ENCODE data around the gene DARS2. TPM values are rescaled to one million over a fixed set of nuclear protein-coding genes. Genes with fewer than 3 reads are reported as not detected.

DARS2 gene
- total RNA-seq, 1 donor from 2014 or later = 14.6 TPM

DNA sequence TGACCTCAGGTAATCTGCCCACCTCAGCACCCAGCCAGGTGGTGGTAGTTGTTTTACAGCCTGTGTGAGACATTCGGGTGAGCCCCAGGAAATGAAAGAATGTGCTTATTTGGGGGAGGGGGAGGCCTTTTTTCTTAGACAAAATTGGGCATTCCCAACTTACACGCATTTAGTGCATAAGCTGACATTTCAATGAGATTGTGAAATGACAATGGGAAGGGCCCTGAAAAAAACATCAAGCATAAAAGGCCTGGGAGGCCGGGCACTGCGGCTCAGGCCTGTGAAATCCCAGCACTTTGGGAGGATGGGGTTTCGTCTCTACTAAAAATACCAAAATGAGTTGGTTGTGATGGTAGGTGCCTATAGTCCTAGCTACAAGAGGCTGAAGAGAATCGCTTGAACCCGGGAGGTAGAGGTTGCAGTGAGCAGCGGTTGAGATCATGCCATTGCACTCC, 38.3 kb downstream of the DARS2 start:
- H3K27me3 Mint-ChIP-seq (ENCODE audit: low read depth) = no peaks in the 10 kb centered on the region
- H3K9me3 Mint-ChIP-seq = no peaks in the 10 kb centered on the region
- no peak overlapping the region for H3K4me3 Mint-ChIP-seq
- no peak overlapping the region for H3K27ac Mint-ChIP-seq
- TF ChIP-seq, protein P1, sequence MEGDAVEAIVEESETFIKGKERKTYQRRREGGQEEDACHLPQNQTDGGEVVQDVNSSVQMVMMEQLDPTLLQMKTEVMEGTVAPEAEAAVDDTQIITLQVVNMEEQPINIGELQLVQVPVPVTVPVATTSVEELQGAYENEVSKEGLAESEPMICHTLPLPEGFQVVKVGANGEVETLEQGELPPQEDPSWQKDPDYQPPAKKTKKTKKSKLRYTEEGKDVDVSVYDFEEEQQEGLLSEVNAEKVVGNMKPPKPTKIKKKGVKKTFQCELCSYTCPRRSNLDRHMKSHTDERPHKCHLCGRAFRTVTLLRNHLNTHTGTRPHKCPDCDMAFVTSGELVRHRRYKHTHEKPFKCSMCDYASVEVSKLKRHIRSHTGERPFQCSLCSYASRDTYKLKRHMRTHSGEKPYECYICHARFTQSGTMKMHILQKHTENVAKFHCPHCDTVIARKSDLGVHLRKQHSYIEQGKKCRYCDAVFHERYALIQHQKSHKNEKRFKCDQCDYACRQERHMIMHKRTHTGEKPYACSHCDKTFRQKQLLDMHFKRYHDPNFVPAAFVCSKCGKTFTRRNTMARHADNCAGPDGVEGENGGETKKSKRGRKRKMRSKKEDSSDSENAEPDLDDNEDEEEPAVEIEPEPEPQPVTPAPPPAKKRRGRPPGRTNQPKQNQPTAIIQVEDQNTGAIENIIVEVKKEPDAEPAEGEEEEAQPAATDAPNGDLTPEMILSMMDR (IDR thresholded peaks at IDR 0.05; ENCODE audit: unreplicated experiment) = no peak
- no peak for DNase-seq (ENCODE audit: low spot score in 2 of 2, unreplicated experiment in 2 of 2)
- H3K4me1 Mint-ChIP-seq = peaks cover 28% of the 10 kb centered on the region
- H3K36me3 Mint-ChIP-seq = peaks cover 43% of the 10 kb centered on the region

DNA sequence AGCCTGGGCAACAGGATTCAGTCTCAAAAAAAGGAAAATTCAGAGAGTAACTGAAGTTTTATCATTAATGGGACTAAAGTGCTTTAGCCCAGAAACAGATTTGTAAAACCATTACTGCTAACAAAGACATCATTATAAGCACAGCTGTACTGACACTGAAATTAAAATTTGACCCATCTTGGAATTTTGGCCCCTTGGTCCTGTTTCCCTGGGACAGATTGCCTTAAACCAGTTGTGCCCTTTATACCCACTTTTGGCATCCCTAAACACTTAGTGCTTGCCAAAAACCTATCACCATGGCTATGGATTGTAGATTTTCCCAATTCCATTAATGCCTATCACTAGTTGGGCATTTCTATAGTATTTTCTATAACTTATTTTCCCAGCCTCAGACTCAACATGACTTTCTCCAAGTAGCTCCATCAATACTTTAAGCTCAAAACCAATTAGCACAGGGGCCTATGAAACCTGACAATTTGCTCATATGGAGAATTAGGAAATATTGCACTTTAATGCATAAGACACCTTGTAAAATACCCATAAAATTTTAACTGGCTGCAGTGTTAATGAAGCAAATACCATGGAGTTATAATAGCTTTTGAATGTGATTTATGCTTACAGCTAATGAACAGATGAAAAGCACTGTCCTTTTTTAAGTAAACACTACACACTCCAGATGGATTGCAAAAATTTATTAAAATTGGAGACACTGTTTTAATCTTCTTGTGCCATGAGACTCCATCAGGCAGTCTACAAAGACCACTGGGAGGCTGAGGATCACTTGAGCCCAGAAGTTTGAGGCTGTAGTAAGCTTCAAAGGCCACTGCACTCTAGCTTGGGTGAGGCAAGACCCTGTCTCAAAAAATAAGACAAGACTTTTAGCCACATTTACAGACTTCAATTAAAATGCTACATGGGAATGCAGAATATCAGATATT, 39.0 kb downstream of the DARS2 start:
- H3K4me1 Mint-ChIP-seq = peaks cover 28% of the 10 kb centered on the region
- TF ChIP-seq, protein P1 (IDR thresholded peaks at IDR 0.05; ENCODE audit: unreplicated experiment) = no peak
- no peak for DNase-seq (ENCODE audit: low spot score in 2 of 2, unreplicated experiment in 2 of 2)
- no peak overlapping the region for H3K4me3 Mint-ChIP-seq
- H3K27ac Mint-ChIP-seq = peak overlapping the region; percentile 47
- no peaks in the 10 kb centered on the region for H3K27me3 Mint-ChIP-seq (ENCODE audit: low read depth)
- peaks cover 39% of the 10 kb centered on the region for H3K36me3 Mint-ChIP-seq
- H3K9me3 Mint-ChIP-seq = no peaks in the 10 kb centered on the region

DNA sequence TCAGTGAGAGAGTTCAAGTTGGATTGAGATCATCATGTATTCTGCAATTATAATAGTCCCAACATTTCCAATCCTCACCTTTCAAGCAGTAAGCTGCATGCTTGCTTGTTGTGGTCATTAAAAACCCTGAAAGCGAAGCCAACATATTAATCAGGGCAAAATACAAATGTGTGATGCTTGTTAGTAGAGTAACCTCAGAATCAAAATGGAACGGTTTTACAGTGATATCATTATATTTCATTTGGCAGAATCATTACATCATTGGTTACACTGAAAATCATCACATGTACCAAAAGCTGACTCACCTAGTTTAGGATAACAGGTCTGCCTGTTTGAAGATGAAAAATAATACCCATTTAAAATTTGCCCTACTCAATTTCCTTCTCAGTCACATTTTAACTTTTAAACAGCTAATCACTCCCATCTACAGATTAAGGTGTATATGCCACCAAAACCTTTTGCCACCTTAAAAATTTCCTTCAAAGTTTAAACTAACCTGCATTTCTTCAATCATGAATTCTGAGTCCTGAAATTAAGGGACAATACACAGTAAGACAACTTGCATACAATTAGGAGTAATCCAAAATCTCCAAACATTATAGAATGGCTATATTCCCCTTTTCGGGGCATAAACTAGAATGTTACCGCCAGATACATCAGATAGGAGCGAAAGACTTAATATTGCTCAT, 39.9 kb downstream of the DARS2 start:
- Mint-ChIP-seq H3K27ac (peak overlapping the region; percentile 99), H3K4me3 (peak overlapping the region; percentile 99), H3K36me3 (peaks cover 39% of the 10 kb centered on the region), H3K9me3 (no peaks in the 10 kb centered on the region), H3K27me3 (ENCODE audit: low read depth) (no peaks in the 10 kb centered on the region), H3K4me1 (peaks cover 36% of the 10 kb centered on the region)
- no peak for DNase-seq (ENCODE audit: low spot score in 2 of 2, unreplicated experiment in 2 of 2)
- TF ChIP-seq, protein P1 (IDR thresholded peaks at IDR 0.05; ENCODE audit: unreplicated experiment) = no peak

- H3K9me3 Mint-ChIP-seq = no peaks in the 10 kb centered on the region
- H3K4me1 Mint-ChIP-seq = peaks cover 38% of the 10 kb centered on the region
- TF ChIP-seq, protein P1 (IDR thresholded peaks at IDR 0.05; ENCODE audit: unreplicated experiment) = no peak
- peak overlapping the region; percentile 99 for H3K27ac Mint-ChIP-seq
- peak overlapping the region; percentile 99 for H3K4me3 Mint-ChIP-seq
- H3K27me3 Mint-ChIP-seq (ENCODE audit: low read depth) = no peaks in the 10 kb centered on the region
- DNase-seq (ENCODE audit: low spot score in 2 of 2, unreplicated experiment in 2 of 2) = no peak
- peaks cover 38% of the 10 kb centered on the region for H3K36me3 Mint-ChIP-seq
Measured at GRCh38 chr1:173865468-173866164, 41.1 kb downstream of the DARS2 start.

GRCh38 chr1:173866413-173867115, 42.1 kb downstream of the DARS2 start:
- peak overlapping the region; percentile 99 for H3K27ac Mint-ChIP-seq
- DNase-seq (ENCODE audit: low spot score in 2 of 2, unreplicated experiment in 2 of 2) = no peak
- H3K27me3 Mint-ChIP-seq (ENCODE audit: low read depth) = no peaks in the 10 kb centered on the region
- H3K4me3 Mint-ChIP-seq = peak overlapping the region; percentile 99
- peaks cover 41% of the 10 kb centered on the region for H3K36me3 Mint-ChIP-seq
- TF ChIP-seq, protein P1 (IDR thresholded peaks at IDR 0.05; ENCODE audit: unreplicated experiment) = no peak
- H3K4me1 Mint-ChIP-seq = peaks cover 41% of the 10 kb centered on the region
- H3K9me3 Mint-ChIP-seq = no peaks in the 10 kb centered on the region

All from mesothelial cell of epicardium (in vitro differentiated cells).